Measurements from ENCODE around the gene TCP11.

TCP11 gene

GRCh38 chr6:35092362-35093117 is 48.6 kb downstream of the TCP11 start:
- no peak for DNase-seq (ENCODE audit: low read depth in 2 of 2)

GRCh38 chr6:35091346-35092083 is 49.6 kb downstream of the TCP11 start:
- no peak for DNase-seq (ENCODE audit: low read depth in 2 of 2)

GRCh38 chr6:35090734-35091133 is 50.4 kb downstream of the TCP11 start:
- DNase-seq (ENCODE audit: low read depth in 2 of 2): no peak

- no peak for DNase-seq (ENCODE audit: low read depth in 2 of 2)
These were observed 51.1 kb downstream of the TCP11 start for GRCh38 chr6:35089935-35090505.

- no peak for DNase-seq (ENCODE audit: low read depth in 2 of 2)
These were observed 51.8 kb downstream of the TCP11 start for GRCh38 chr6:35089216-35089934.

GRCh38 chr6:35088281-35089215 is 52.6 kb downstream of the TCP11 start:
- DNase-seq (ENCODE audit: low read depth in 2 of 2): no peak

- DNase-seq (ENCODE audit: low read depth in 2 of 2): no peak
These were observed 53.5 kb downstream of the TCP11 start for GRCh38 chr6:35087361-35088280.

GRCh38 chr6:35086636-35087360 is 54.3 kb downstream of the TCP11 start:
- DNase-seq (ENCODE audit: low read depth in 2 of 2): no peak

- no peak for DNase-seq (ENCODE audit: low read depth in 2 of 2)
These were observed 54.9 kb downstream of the TCP11 start for GRCh38 chr6:35086282-35086632.

- DNase-seq (ENCODE audit: low read depth in 2 of 2): no peak
These were observed 55.5 kb downstream of the TCP11 start for GRCh38 chr6:35085359-35086281.

GRCh38 chr6:35084511-35085203 is 56.5 kb downstream of the TCP11 start:
- DNase-seq (ENCODE audit: low read depth in 2 of 2): no peak

- no peak for DNase-seq (ENCODE audit: low read depth in 2 of 2)
These were observed 57.1 kb downstream of the TCP11 start for GRCh38 chr6:35084041-35084491.

GRCh38 chr6:35083507-35083906 is 57.6 kb downstream of the TCP11 start:
- DNase-seq (ENCODE audit: low read depth in 2 of 2): no peak

- DNase-seq (ENCODE audit: low read depth in 2 of 2): no peak
These were observed 58.3 kb downstream of the TCP11 start for GRCh38 chr6:35082733-35083403.

- no peak for DNase-seq (ENCODE audit: low read depth in 2 of 2)
These were observed 59.0 kb downstream of the TCP11 start for GRCh38 chr6:35082046-35082732.

GRCh38 chr6:35081426-35081851 is 59.7 kb downstream of the TCP11 start:
- no peak for DNase-seq (ENCODE audit: low read depth in 2 of 2)

Data from activated CD8-positive, alpha-beta memory T cell treated with anti-CD3 and anti-CD28 coated beads for 4 hours (primary cell).